Hematopoietic multipotent progenitor cell treated with erythropoietin and hydrocortisone succinate and interleukin-3 and kit ligand, for 8 days (in vitro differentiated cells): Measurements from ENCODE around the gene C1QTNF1.
"Not testable (repeated sequence)": the region's sequence is repeated elsewhere in the genome, so short reads cannot be mapped to it uniquely, and the experiment has no call there.

ENCODE experiments used
- DNase-seq: peaks from one replicate; pipeline ENCODE4 v3.0.0-alpha.2; 2015

The C1QTNF1 gene

DNA sequence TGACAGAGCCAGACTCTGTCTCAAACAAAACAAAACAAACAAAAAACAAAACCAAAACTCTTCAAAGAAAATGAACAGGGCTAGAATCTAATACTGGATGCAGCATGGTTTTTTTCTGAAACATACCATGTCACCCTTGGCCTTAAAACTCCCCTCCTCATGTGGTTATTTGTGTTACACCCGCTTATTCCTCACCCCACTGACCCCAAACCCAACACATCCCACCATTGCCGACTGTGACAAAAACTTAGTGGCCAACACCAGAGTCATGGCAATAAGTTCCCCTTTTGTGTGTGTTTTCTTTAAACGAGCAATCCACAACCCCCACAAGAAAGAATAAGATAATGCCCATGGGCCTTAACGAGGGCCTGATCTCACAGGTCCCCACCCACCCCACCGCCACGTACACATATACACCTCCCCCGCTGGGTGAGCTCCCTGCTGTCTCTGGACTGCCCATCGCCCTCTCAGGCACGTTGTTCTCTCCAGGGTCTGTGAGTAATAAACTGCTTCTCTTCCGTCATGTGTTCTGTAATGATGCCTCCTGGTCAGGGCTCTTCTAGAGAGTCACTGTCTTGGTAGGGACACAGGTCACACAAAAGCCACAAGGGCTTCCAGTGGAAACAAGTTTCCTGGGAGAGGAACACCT lies 33.9 kb downstream of the C1QTNF1 start:
- DNase-seq, result no peak

DNA sequence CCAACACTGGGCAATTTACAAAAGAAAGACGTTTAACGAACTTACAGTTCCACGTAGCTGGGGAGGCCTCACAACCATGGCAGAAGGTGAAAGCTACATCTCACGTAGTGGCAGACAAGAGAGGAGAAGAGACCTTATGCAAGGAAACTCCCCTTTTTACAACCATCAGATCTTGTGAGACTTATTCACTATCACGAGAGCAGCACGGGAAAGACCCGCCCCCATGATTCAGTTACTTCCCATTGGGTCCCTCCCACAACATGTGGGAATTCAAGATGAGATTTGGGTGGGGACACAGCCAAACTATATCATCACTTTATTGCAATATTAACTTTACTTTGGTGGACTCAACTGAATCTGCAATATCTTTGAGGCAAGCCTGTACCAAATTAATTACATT lies 38.7 kb downstream of the C1QTNF1 start:
- DNase-seq, result peak; percentile 15

DNA sequence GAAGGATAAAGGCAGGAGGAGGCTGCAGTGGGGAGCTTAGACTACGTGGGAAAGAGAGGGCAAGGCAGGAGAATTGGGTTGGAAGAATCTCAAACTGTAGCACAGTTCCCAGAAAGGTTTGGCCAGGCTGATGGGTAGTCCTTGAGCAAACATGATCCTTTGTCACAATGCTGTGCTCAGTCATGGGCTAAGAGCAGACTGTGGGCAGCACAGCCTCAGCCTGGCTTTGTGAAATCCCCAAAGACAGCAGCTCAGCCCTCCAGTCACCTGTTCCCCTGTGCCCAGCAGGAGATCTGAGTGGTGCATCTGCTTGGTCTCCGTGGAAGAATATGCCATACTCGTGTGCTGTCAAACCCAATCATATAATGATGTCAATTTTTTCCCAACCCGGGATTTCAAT lies 40.1 kb downstream of the C1QTNF1 start:
- DNase-seq, result no peak

DNA sequence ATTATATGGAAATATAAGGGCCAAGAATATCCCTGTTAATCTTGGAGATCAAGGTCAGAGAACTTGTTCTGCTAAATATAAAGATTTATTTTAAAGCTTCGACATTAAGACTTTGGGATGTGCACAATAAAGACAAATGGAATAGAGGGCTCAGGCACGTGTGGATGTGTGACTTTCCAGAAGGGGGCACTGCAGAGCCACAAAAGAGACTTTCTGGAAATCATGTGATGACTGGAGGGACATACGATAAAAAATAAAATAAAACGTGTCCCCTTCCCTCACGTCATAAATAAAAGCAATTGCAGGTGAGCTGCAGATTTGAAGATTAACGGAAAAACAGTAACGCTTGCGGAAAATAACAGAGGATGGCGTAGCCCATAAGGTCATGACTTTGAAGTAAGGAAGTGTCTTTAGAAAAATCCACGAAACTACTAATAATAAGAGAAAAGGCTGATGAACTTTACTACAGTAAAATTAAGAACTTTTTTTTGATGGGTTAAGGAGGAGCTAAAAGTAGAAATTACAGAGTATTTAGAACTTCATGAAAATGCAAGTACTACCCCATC lies 41.2 kb downstream of the C1QTNF1 start:
- DNase-seq, result peak; percentile 67

DNA sequence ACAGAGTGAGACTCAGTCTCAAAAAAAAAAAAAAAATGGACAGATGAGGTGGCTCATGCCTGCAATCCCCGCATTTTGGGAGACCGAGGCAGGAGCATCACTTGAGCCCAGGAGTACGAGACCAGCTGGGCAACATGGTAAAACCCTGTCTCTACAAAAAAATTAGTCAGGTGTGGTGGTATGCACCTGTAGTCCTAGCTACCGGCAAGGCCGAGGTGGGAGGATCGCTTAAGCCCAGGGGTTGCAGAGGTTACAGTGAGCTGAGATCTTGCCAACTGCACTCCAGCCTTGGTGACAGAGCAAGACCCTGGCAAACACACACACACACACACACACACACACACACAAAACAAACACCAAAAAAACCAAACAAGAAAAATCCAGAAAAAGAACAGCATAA lies 43.0 kb downstream of the C1QTNF1 start:
- no peak for DNase-seq

DNA sequence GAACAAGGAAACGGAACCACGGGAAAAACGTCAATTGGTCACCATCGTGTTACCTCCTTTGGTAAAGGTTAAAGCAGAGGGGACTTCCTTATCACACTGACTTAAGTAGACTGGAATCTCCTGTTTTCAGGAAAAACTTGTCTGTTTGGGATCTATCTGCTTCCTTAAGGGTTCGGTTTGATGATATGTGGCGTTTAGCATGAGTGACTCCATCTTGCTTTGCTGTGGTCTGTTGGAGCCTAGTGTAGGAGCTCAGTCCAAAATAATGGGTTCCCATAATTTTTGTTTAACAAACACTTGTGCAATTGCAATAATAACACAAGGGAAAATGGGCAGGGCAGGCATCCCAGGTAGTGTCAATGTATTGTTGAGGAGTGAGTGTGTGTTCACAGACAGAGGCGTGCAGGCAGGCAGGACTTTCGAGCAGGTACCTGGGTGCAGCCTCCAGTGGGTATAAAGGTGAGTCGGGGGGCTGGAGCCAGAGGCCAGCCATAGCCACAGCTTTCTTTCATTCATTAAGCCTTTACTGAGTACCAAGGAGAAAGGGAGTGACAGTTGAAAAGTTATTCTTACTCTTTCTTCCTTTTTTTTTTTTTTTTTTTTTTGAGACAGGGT lies 46.4 kb downstream of the C1QTNF1 start:
- no peak for DNase-seq

DNA sequence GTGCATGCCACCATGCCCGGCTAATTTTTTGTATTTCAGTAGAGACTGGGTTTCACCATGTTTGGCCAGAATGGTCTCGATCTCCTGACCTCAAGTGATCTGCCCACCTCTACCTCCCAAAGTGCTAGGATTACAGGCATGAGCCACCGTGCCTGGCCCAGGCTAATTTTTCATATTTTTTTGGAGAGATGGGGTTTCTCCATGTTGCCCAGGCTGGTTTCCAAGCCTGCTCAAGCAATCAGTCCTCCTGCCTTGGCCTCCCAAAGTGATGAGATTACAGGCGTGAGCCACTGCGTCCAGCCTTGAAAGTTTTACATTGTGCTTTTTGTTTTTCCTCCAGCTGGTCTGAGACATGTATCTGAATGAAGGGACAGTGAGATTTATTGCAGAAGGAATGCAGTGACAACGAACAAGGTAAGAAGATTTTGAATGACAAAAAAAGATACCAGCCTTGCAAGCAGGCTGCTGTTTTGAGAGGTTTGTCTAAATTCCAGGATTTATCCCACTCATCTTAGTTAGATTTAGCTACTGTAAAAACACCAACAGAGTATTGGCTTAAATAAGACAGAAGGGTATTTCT lies 47.3 kb downstream of the C1QTNF1 start:
- DNase-seq, result no peak

DNA sequence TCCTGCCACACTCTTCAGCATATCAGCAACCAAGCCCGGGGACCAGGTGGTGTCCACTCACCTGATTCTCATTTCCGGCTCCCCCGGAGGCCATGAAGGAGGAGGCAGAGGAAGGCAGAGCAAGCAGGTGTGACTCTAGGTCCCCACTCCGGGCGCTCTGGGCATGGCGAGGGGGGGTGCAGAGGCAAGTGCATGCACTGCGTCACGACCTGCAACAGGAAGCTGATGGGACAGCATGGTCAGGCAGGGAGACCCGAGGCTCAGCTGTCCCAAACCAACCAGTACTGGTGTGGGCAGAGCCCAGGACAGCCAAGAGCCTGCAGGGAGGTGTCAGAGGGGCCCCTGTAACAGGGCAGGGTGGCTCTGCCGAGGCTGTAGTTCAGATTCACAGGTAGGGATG lies 48.6 kb downstream of the C1QTNF1 start:
- DNase-seq, result no peak

DNA sequence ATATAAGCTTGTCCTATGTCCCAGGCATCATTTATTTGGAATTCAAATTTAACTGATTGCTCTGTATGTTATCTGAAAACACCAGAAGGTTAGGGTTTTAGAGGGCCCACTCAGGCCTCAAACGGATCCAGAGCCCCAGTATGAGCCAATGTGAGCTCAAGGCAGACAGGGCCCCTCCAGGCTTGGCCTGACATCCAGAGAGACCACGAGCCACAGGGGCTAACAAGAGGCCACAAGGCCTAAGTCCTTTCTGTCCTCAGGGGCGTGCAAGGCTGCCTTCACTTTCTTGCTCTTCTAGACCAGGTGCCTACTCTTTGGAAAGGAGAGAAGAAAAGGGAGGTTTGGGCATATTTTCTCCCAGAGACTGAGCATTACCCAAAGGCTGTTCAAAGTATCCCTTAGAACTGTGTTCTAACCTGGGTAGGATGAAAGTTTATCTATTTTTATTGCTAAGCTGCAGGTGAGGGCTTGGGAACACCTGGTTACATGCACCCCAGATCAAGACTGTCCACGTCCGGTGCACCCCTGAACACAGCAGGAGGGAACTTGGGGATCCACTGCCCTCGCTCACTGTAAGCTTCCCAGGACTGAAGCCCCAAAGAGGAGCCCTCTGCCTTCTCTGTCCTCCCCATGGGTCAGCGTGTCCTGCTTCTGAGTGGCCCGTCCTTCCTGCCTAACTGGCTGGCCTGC lies 49.2 kb downstream of the C1QTNF1 start:
- DNase-seq, result no peak

DNA sequence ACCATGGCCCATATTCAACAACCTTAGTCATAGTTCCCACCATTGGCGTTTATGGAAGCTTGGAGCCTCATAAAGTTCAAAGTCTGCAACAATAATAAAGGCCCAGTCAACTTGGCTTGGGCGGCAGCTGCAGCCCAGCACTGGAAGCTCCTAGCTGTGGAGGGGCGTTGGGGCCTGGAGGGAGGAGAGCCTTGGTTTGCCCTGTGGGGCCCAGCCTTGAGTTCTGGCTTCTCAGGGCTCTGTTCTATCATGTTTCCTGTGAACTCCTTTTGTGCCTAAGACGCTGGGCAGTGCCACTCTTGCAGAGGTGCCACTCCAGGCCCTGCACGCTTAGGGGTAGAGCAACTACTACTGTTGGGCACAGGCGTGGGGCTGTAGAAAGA lies 49.7 kb downstream of the C1QTNF1 start:
- DNase-seq, result no peak

DNA sequence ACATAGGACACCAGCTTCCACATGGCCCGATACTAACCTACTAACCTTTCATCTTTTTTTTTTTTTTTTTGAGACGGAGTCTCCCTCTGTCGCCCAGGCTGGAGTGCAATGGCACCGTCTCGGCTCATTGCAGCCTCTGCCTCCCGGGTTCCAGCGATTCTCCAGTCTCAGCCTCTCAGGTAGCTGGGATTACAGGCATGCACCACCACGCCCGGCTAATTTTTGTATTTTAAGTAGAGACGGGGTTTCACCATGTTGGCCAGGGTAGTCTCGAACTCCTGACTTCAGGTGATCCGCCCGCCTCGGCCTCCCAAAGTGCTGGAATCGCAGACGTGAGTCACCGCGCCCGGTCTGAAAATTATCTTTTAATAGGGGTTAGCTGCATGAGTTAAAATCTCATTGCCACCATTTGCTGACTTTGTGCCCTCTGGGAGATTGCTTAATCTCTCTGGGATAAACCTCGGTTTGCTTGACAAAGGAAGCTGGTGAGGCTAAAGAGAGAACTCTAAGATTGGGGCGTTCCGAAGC lies 50.2 kb downstream of the C1QTNF1 start:
- DNase-seq, result not testable (repeated sequence)

DNA sequence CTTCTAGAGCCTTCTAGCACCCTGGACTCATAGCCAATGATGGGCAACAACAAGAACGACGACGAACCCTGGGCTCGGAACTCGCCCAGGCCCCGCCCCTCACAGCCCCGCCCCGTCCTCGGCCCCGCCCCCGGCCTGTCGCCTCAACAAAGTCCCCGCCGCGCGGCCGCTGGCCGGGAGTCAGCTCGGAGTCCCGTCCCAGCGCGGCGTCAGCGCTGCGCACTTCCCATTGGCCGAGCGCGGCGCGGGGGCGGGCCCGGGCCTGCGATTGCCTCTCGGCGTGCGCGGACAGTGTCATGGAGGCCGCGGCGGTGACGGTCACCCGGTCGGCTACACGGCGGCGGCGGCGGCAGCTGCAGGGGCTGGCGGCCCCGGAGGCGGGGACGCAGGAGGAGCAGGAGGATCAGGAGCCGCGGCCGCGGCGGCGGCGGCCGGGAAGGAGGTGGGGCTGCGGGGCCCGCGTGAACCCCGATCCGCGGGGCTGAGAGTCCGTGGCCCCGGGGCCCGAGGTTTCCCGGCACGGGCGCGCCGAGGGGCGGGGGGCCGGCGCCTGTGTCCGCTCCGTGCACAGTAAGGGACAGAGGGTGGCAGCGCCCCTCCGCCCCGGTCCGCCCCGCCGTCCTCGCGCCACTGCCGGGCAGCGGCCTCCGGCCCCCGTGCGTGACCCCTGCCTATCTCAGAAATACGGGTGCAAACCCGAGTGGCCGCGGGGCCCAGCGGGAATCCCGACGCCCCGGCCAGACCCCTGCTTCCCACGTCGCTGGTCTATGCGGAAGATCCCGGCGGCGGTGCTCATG lies 50.9 kb downstream of the C1QTNF1 start, which contains the start of gene ENGASE:
TSS of gene ENGASE (plus strand) at position 176 of the 797 bp plus-strand sequence. CDS start at position 297, 121 bp downstream.
- DNase-seq, result peak; percentile 92

DNA sequence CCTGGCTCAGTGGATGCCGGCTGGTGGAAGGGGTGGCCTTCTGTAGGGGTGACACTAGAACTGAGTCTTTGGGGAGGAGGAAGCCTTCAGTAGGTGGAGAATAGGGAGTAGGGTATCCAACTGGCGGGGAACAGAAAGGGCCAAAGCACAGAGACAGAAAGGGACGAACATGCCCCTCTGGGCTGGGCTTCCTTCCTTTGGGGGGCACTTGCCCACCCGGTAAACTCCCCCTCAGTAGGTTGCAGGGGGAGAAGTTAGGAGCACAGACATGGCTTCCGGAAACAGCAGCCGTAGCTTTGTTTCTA lies 51.4 kb downstream of the C1QTNF1 start:
- DNase-seq, result peak; percentile 9

DNA sequence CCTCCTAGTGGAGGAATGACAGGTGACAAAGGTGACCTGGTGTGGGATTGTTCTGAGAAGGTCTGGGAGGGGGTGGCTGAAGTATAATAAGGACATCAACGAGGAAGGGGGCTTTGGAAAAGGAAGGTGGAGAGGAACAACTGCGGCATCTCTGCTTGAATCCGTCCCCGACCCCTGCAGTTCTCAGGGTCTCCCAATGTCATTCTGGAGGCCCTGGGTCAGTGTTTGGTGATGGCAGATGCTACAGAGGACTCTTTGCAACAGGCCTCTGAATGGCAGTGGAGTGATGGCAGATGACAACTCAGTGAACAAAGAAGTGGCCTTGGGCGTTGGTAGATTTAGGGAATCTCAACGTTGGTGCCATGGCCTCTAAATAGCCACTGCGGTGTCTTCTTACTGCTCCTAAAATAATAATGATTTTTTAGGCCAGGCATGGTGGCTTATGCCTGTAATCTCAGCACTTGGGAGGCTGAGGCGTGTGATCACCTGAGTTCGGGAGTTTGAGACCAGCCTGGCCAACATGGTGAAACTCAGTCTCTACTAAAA lies 52.0 kb downstream of the C1QTNF1 start:
- no peak for DNase-seq

DNA sequence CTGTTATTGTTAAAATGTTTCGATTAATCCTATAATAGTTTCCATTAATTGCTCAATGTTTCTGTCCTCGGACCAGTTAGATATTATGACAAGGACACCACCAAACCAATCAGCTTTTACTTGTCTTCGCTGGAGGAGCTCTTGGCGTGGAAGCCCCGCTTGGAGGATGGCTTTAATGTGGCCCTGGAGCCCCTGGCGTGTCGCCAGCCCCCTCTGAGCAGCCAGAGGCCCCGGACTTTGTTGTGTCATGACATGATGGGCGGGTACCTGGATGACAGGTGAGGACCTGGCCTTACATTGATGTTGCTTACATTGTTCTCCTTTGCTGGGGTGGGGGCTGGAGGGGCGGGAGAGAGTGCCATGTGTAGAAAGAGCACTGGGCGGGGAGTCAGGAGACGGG lies 53.6 kb downstream of the C1QTNF1 start:
- no peak for DNase-seq

DNA sequence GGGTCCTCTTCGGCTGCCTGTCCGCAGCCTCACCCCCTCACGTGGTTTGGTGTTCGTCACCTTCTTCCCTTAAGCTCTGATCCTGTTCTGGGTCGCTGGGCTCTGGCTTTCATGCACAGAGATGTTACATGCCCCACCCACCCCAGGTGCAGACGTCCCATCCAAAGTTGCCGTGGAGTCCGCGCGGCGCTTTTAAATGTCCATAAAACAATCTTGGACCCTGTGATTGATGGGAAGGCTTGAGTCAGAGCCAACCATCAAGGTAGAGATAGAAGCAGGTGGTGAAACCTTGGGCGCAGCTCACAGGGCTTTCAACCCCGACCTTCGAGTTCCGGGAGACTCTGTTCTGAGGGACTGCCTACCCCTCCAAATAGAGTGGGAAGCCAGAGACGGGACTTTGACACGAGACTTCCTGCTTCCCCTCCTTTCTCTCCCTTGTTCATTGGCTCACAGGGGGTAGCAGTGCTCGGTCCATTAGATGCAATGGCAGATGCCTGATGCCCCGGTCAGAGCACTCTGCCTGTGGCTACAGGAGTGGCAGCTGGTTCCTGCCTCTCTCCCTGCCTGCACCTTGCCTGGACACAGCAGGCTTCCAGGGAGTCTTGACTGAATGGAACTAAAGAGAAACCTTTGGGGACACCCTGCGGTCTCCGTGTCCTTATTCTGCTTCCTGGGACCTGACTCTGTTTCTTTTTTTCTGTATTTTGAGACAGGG lies 54.7 kb downstream of the C1QTNF1 start:
- DNase-seq, result no peak

DNA sequence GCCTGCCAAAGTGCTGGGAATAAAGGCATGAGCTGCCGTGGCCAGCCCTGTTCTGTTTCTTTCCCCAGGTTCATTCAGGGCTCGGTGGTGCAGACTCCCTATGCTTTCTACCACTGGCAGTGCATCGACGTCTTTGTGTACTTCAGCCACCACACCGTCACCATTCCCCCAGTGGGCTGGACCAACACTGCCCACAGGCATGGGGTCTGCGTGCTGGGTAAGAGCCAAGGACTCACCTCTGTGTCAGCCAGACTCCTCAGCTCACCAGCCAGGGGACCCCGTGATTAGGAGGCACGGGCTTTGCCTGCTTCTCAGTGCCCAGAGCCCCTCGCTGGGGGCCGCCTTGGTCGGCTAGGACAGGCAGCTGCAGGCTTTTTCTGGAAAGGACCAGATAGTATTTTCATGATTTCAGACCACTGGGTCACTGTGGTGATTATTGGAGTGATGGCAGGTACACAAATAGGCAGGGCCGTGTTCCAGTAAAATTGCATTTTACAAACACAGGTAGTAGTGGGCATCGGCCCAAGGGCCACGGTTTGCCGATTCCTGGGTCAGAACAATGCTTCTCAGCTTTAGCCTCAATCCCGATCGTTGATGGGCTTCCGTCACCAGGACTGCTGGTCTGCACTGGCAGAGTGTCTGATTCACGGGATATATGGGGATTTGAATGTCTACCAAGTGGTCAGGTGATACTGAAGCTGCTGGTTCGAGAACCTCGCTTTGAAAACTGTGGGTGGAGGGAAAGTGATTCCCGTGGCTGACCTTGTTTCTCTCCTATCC lies 55.6 kb downstream of the C1QTNF1 start:
- DNase-seq, result no peak

DNA sequence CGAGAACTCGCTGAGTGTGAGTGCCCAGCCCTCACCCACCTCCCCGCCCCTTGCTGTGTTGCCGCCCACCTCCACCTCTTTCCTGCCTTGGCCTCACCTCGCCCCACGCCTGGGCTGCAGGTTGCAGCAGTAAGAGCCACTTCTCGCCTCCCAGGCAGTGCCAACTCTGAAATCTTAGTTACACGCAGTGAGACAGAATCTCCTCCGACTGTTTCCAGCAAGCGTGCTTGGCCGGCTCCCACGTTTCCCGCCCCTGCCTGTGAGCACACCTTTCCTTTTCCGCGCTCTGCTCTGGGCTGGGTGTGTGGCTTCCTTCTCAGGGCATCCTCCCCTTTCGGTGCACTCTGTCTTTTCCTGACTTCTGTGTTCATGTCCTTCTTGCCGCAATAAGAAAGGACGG lies 56.4 kb downstream of the C1QTNF1 start:
- DNase-seq, result no peak

DNA sequence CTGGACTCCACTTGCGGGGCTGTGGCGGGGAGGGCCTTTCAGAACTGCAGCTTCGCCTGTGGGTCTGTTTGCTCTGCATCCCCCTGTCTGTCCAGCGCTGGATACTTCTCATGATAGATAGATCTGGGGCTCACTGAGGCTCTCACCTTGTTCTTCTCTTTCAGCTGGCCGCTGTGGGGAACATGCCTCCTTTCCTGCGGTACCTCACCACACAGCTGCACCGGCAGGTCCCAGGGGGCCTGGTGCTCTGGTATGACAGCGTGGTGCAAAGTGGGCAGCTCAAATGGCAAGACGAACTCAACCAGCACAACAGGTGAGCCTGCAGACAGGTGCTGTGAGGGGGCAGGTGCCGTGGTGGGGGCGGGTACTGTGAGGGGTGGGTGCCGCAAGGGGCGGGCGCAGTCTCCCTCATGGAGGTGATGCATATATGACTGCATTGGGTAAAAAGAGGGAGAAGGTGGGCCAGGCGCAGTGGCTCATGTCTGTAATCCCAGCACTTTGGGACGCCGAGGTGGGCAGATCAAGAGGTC lies 56.9 kb downstream of the C1QTNF1 start:
- no peak for DNase-seq

DNA sequence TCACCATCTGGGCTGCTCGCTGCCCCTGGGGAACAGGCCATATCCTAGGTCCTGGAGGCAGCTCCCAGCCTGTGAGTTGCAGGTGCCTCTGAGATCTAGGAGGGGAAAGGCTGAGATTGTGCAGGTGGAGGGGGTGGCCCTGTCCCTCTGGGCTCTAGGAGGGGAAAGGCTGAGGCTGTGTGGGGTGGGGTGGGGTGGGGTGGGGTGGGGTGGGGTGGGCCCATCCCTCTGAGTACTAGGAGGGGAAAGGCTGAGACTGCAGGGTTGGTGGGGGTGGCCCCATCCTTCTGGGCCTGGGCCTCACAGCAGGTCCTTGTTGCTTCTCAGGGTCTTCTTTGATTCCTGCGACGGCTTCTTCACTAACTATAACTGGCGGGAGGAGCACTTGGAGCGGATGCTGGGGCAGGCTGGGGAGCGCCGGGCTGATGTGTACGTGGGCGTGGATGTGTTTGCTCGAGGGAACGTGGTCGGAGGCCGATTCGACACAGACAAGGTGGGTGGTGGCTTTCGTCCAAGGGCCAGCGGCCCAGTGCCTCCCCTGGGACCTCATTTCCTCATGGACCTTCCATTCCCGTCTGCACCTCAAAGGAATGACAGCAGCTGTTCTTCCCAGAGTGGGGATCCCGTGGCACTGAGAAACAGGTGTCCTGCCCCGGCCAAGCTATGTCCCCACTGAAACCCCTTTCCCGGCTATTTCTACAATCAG lies 57.8 kb downstream of the C1QTNF1 start:
- no peak for DNase-seq
